ENCODE measurements around the gene PHACTR4. TPM values are rescaled to one million over a fixed set of nuclear protein-coding genes. Genes with fewer than 3 reads are reported as not detected.

The PHACTR4 gene
- total and polyA plus RNA-seq, 9 of the 15 experiments (the other 6 are each of a cell fraction or from before 2014, with no cell fraction given) = 6.4 to 43.6 (median 14.2) TPM

GRCh38 chr1:28510273-28510969, 140.9 kb downstream of the PHACTR4 start (continued):
- peak; percentile 80; the same call in 1 of the 2 replicates for TF ChIP-seq CREB5 (CRISPR knock-in tag; IDR thresholded peaks at IDR 0.05)
- peak; percentile 84 for TF ChIP-seq ZNF23 (CRISPR knock-in tag; IDR thresholded peaks at IDR 0.05)
- TF ChIP-seq ELK3 (CRISPR knock-in tag; IDR thresholded peaks at IDR 0.05) = peak; percentile 86
- 0 out of 2 replicates have a peak, but pooled peaks have one; percentile 7 for TF ChIP-seq KHSRP (IDR thresholded peaks at IDR 0.05)
- TF ChIP-seq TBL1XR1 (IDR thresholded peaks at IDR 0.05; ENCODE audit: low read length in 2 of 2) = peak; percentile 10 to 79; a peak in 1 of 4 replicates
- peak; percentile 49 for TF ChIP-seq ZNF444 (CRISPR knock-in tag; IDR thresholded peaks at IDR 0.05)
- no peak for TF ChIP-seq ELF1 (tag; IDR thresholded peaks at IDR 0.05)
- TF ChIP-seq ZNF507 (tag; conservative IDR thresholded peaks at IDR 0.05) = no peak
- no peak; the same call in 1 of the 2 replicates for TF ChIP-seq ARID4B (CRISPR knock-in tag; IDR thresholded peaks at IDR 0.05)
- no peak for TF ChIP-seq NUFIP1 (IDR thresholded peaks at IDR 0.05; ENCODE audit: partially characterized antibody)
- peak; percentile 8 for TF ChIP-seq RBM39 (optimal IDR thresholded peaks at IDR 0.05; ENCODE audit: low read depth, low read length)
- peak; percentile 95 for TF ChIP-seq ZNF695 (CRISPR knock-in tag; IDR thresholded peaks at IDR 0.05)
- TF ChIP-seq CREB1 (IDR thresholded peaks at IDR 0.05) = peak; percentile 27
- no peak for TF ChIP-seq CREB1 (CRISPR knock-in tag; IDR thresholded peaks at IDR 0.05)
- TF ChIP-seq BRD4 (IDR thresholded peaks at IDR 0.05) = 0 out of 2 replicates have a peak, but pooled peaks have one; percentile 15
- TF ChIP-seq POLR2B (IDR thresholded peaks at IDR 0.05; ENCODE audit: low read depth, partially characterized antibody) = peak; percentile 71
- 0 out of 2 replicates have a peak, but pooled peaks have one; percentile 5 for TF ChIP-seq HMG20B (CRISPR knock-in tag; IDR thresholded peaks at IDR 0.05)
- TF ChIP-seq SMAD3 (CRISPR knock-in tag; conservative IDR thresholded peaks at IDR 0.05) = peak; percentile 91
- TF ChIP-seq ZNF551 (CRISPR knock-in tag; IDR thresholded peaks at IDR 0.05) = peak; percentile 84
- peak; percentile 49 for TF ChIP-seq THAP12 (CRISPR knock-in tag; IDR thresholded peaks at IDR 0.05)
- TF ChIP-seq SRSF7 (optimal IDR thresholded peaks at IDR 0.05; ENCODE audit: low read depth, low read length) = no peak

All from K562 (cell line).